Measurements from ENCODE around the gene LMBR1.

DNA sequence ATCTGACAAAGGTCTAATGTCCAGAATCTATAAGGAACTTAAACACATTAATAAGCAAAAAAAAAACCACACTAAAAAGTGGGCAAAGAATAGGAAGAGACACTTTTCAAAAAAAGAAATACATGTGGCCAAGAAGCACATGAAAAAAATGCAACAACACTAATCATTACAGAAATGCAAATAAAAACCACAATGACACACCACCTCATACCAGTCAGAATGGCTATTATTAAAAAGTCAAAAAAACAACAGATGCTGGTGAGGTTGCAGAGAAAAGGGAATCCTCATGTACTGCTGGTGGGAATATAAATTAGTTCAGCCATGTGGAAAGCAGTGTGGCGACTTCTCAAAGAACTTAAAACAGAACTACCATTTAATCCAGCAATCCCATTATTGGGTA lies 119.0 kb downstream of the LMBR1 start:
- TF ChIP-seq POLR2A (IDR thresholded peaks at IDR 0.05; ENCODE audit: low read depth, low read length) = no peak
- no peak for TF ChIP-seq TAF1 (IDR thresholded peaks at IDR 0.05; ENCODE audit: low read depth, low read length)
- TF ChIP-seq SPI1 (IDR thresholded peaks at IDR 0.05; ENCODE audit: low read depth, low read length) = no peak

All from GM12891 (cell line).